ENCODE results near the gene GRHL3. TPM values are rescaled to one million over a fixed set of nuclear protein-coding genes. Genes with fewer than 3 reads are reported as not detected.

Gene GRHL3
- total and polyA plus RNA-seq, 2 experiments from 2014 or later: not detected

- WGBS, 2 experiments (ENCODE audit: low coverage in 1 of 2, low lambda C conversion rate in 2 of 2, missing lambda C conversion rate in 2 of 2): 16 to 26% methylated on average over 66 to 67 of the region's 72 CpGs
- DNase-seq: peak; percentile 82
- in situ Hi-C loops (cut with MboI): no loop called here
- peaks cover 13% of the 10 kb centered on the region; the same call in 1 of the 2 replicates for H3F3A ChIP-seq (ENCODE audit: insufficient read depth)
- TF ChIP-seq EZH2phosphoT487 (IDR thresholded peaks at IDR 0.05; ENCODE audit: insufficient read depth, low read depth): no peak
- TF ChIP-seq EZH2 (IDR thresholded peaks at IDR 0.05; ENCODE audit: insufficient read depth, poor library complexity, severe bottlenecking): no peak
- peak overlapping the region; percentile 64 for H2AFZ ChIP-seq
- H3K27me3 ChIP-seq (replicated peaks; ENCODE audit: insufficient read depth): peaks cover 26% of the 10 kb centered on the region
- peak overlapping the region; percentile 74 for H3K4me2 ChIP-seq (ENCODE audit: unreplicated experiment)
- H3K36me3 ChIP-seq (ENCODE audit: low read depth): no peaks in the 10 kb centered on the region
- no peaks in the 10 kb centered on the region for H3K9me3 ChIP-seq (ENCODE audit: low read depth)
- H3K4me3 ChIP-seq: peak overlapping the region; percentile 62
- H3K79me2 ChIP-seq (ENCODE audit: insufficient read depth): no peaks in the 10 kb centered on the region
- peaks cover 15% of the 10 kb centered on the region for H3K4me1 ChIP-seq (ENCODE audit: insufficient read depth)
- no peak overlapping the region for H3K27ac ChIP-seq
- H3K9me2 ChIP-seq (ENCODE audit: insufficient read depth): no peaks in the 10 kb centered on the region
- peak overlapping the region; percentile 48 for H3K9ac ChIP-seq
- H4K20me1 ChIP-seq (ENCODE audit: insufficient read depth): no peaks in the 10 kb centered on the region
Observed at GRCh38 chr1:24321697-24322469, 2.7 kb downstream of the GRHL3 start.

- peak overlapping the region; percentile 48 for H3K9ac ChIP-seq
- DNase-seq: no peak
- H3K9me2 ChIP-seq (ENCODE audit: insufficient read depth): no peaks in the 10 kb centered on the region
- peaks cover 17% of the 10 kb centered on the region for H3K4me1 ChIP-seq (ENCODE audit: insufficient read depth)
- peak overlapping the region; percentile 64 for H2AFZ ChIP-seq
- peak overlapping the region; percentile 62 for H3K4me3 ChIP-seq
- WGBS, 2 experiments (ENCODE audit: low coverage in 1 of 2, low lambda C conversion rate in 2 of 2, missing lambda C conversion rate in 2 of 2): 18 to 19% methylated on average over 31 to 33 of the region's 33 CpGs
- in situ Hi-C loops (cut with MboI): no loop called here
- peak overlapping the region; percentile 74 for H3K4me2 ChIP-seq (ENCODE audit: unreplicated experiment)
- no peaks in the 10 kb centered on the region for H3K79me2 ChIP-seq (ENCODE audit: insufficient read depth)
- H3K36me3 ChIP-seq (ENCODE audit: low read depth): no peaks in the 10 kb centered on the region
- TF ChIP-seq EZH2 (IDR thresholded peaks at IDR 0.05; ENCODE audit: insufficient read depth, poor library complexity, severe bottlenecking) (no peak), EZH2phosphoT487 (IDR thresholded peaks at IDR 0.05; ENCODE audit: insufficient read depth, low read depth) (no peak)
- H3K27ac ChIP-seq: no peak overlapping the region
- no peaks in the 10 kb centered on the region for H3K9me3 ChIP-seq (ENCODE audit: low read depth)
- H3F3A ChIP-seq (ENCODE audit: insufficient read depth): peaks cover 13% of the 10 kb centered on the region; the same call in 1 of the 2 replicates
- peaks cover 26% of the 10 kb centered on the region for H3K27me3 ChIP-seq (replicated peaks; ENCODE audit: insufficient read depth)
- no peaks in the 10 kb centered on the region for H4K20me1 ChIP-seq (ENCODE audit: insufficient read depth)
Observed at GRCh38 chr1:24322470-24323177, 3.5 kb downstream of the GRHL3 start.

GRCh38 chr1:24323281-24323680 is 4.1 kb downstream of the GRHL3 start:
- DNase-seq: no peak
- Histone ChIP-seq H3K4me2 (ENCODE audit: unreplicated experiment) (no peak overlapping the region), H3K27me3 (replicated peaks; ENCODE audit: insufficient read depth) (peaks cover 26% of the 10 kb centered on the region), H3K4me3 (no peak overlapping the region), H3K9me2 (ENCODE audit: insufficient read depth) (no peaks in the 10 kb centered on the region), H3K9ac (no peak overlapping the region), H3K27ac (no peak overlapping the region), H3K4me1 (ENCODE audit: insufficient read depth) (peaks cover 19% of the 10 kb centered on the region), H3K79me2 (ENCODE audit: insufficient read depth) (no peaks in the 10 kb centered on the region), H2AFZ (no peak overlapping the region), H3K9me3 (ENCODE audit: low read depth) (no peaks in the 10 kb centered on the region), H4K20me1 (ENCODE audit: insufficient read depth) (no peaks in the 10 kb centered on the region), H3K36me3 (ENCODE audit: low read depth) (no peaks in the 10 kb centered on the region), H3F3A (ENCODE audit: insufficient read depth) (peaks cover 13% of the 10 kb centered on the region; the same call in 1 of the 2 replicates)
- 97% methylated on average over 2 of the region's 2 CpGs for WGBS, 2 experiments (ENCODE audit: low coverage in 1 of 2, low lambda C conversion rate in 2 of 2, missing lambda C conversion rate in 2 of 2)
- no peak for TF ChIP-seq EZH2 (IDR thresholded peaks at IDR 0.05; ENCODE audit: insufficient read depth, poor library complexity, severe bottlenecking)
- TF ChIP-seq EZH2phosphoT487 (IDR thresholded peaks at IDR 0.05; ENCODE audit: insufficient read depth, low read depth): no peak
- in situ Hi-C loops (cut with MboI): no loop called here

GRCh38 chr1:24324903-24325302 is 5.7 kb downstream of the GRHL3 start:
- Histone ChIP-seq H3F3A (ENCODE audit: insufficient read depth) (peaks cover 19% of the 10 kb centered on the region), H4K20me1 (ENCODE audit: insufficient read depth) (no peaks in the 10 kb centered on the region), H3K9me2 (ENCODE audit: insufficient read depth) (no peaks in the 10 kb centered on the region), H3K4me1 (ENCODE audit: insufficient read depth) (peaks cover 24% of the 10 kb centered on the region), H3K9me3 (ENCODE audit: low read depth) (no peaks in the 10 kb centered on the region), H3K27me3 (replicated peaks; ENCODE audit: insufficient read depth) (peaks cover 17% of the 10 kb centered on the region), H3K79me2 (ENCODE audit: insufficient read depth) (no peaks in the 10 kb centered on the region), H3K9ac (no peak overlapping the region), H3K4me2 (ENCODE audit: unreplicated experiment) (no peak overlapping the region), H3K4me3 (no peak overlapping the region), H2AFZ (no peak overlapping the region), H3K36me3 (ENCODE audit: low read depth) (no peaks in the 10 kb centered on the region), H3K27ac (no peak overlapping the region)
- no peak for DNase-seq
- TF ChIP-seq EZH2phosphoT487 (IDR thresholded peaks at IDR 0.05; ENCODE audit: insufficient read depth, low read depth): no peak
- TF ChIP-seq EZH2 (IDR thresholded peaks at IDR 0.05; ENCODE audit: insufficient read depth, poor library complexity, severe bottlenecking): no peak
- 91 to 95% methylated on average over 6 of the region's 6 CpGs for WGBS, 2 experiments (ENCODE audit: low coverage in 1 of 2, low lambda C conversion rate in 2 of 2, missing lambda C conversion rate in 2 of 2)
- in situ Hi-C loops (cut with MboI): no loop called here
